ENCODE measurements around the gene ALDH9A1.

Gene ALDH9A1

GRCh38 chr1:165629848-165630628 is 68.3 kb downstream of the ALDH9A1 start:
- peak overlapping the region; percentile 74 for H3K9ac ChIP-seq (ENCODE audit: low read length)
- TF ChIP-seq CTCF (IDR thresholded peaks at IDR 0.05; ENCODE audit: low read length): no peak
- no peak for TF ChIP-seq EZH2 (IDR thresholded peaks at IDR 0.05; ENCODE audit: borderline replicate concordance, low read length)
- H3K9me2 ChIP-seq (ENCODE audit: low read depth, low read length): no peaks in the 10 kb centered on the region
- H3K79me2 ChIP-seq (ENCODE audit: insufficient read depth, low read length): no peaks in the 10 kb centered on the region
- 0 out of 2 replicates have a peak, but pooled peaks cover 4% of the 10 kb centered on the region for H3K27me3 ChIP-seq (ENCODE audit: insufficient read depth, low read length)
- H2AFZ ChIP-seq (ENCODE audit: low read length): peak overlapping the region; percentile 43; the same call in 1 of the 2 replicates
- peak overlapping the region; percentile 93 for H3K4me2 ChIP-seq (ENCODE audit: low read length)
- no peaks in the 10 kb centered on the region for H3K36me3 ChIP-seq (ENCODE audit: insufficient read depth, low read length)
- no peaks in the 10 kb centered on the region for H3F3A ChIP-seq (ENCODE audit: insufficient read depth, low read length)
- H3K27ac ChIP-seq (ENCODE audit: low read depth, low read length, poor library complexity, severe bottlenecking): no peak overlapping the region
- no peaks in the 10 kb centered on the region for H3K9me3 ChIP-seq (ENCODE audit: low read length)
- peak overlapping the region; percentile 71 for H3K4me3 ChIP-seq (ENCODE audit: low read depth, low read length, poor library complexity, severe bottlenecking)
- H3K4me1 ChIP-seq (ENCODE audit: insufficient read depth, low read length, severe bottlenecking): peaks cover 18% of the 10 kb centered on the region
- H4K20me1 ChIP-seq (ENCODE audit: insufficient read depth, low read length): no peaks in the 10 kb centered on the region

GRCh38 chr1:165629151-165629550 is 69.2 kb downstream of the ALDH9A1 start:
- no peaks in the 10 kb centered on the region for H3K79me2 ChIP-seq (ENCODE audit: insufficient read depth, low read length)
- no peak overlapping the region for H3K4me2 ChIP-seq (ENCODE audit: low read length)
- H3K27ac ChIP-seq (ENCODE audit: low read depth, low read length, poor library complexity, severe bottlenecking): no peak overlapping the region

GRCh38 chr1:165628147-165628822 is 70.1 kb downstream of the ALDH9A1 start:
- Histone ChIP-seq H3K9ac (ENCODE audit: low read length) (no peak overlapping the region), H3K27me3 (ENCODE audit: insufficient read depth, low read length) (peaks cover 4% of the 10 kb centered on the region; the same call in 1 of the 2 replicates), H4K20me1 (ENCODE audit: insufficient read depth, low read length) (no peaks in the 10 kb centered on the region), H3K4me3 (ENCODE audit: low read depth, low read length, poor library complexity, severe bottlenecking) (no peak overlapping the region), H3F3A (ENCODE audit: insufficient read depth, low read length) (no peaks in the 10 kb centered on the region), H2AFZ (ENCODE audit: low read length) (no peak overlapping the region), H3K9me3 (ENCODE audit: low read length) (no peaks in the 10 kb centered on the region), H3K36me3 (ENCODE audit: insufficient read depth, low read length) (no peaks in the 10 kb centered on the region), H3K79me2 (ENCODE audit: insufficient read depth, low read length) (no peaks in the 10 kb centered on the region), H3K27ac (ENCODE audit: low read depth, low read length, poor library complexity, severe bottlenecking) (no peak overlapping the region), H3K4me2 (ENCODE audit: low read length) (no peak overlapping the region), H3K4me1 (ENCODE audit: insufficient read depth, low read length, severe bottlenecking) (peaks cover 18% of the 10 kb centered on the region), H3K9me2 (ENCODE audit: low read depth, low read length) (no peaks in the 10 kb centered on the region)
- TF ChIP-seq CTCF (IDR thresholded peaks at IDR 0.05; ENCODE audit: low read length) (no peak), EZH2 (IDR thresholded peaks at IDR 0.05; ENCODE audit: borderline replicate concordance, low read length) (no peak)

More at GRCh38 chr1:165629151-165629550, 69.2 kb downstream of the ALDH9A1 start:
- no peak overlapping the region for H3K9ac ChIP-seq (ENCODE audit: low read length)
- H3K27me3 ChIP-seq (ENCODE audit: insufficient read depth, low read length): peaks cover 4% of the 10 kb centered on the region; the same call in 1 of the 2 replicates
- no peak overlapping the region for H3K4me3 ChIP-seq (ENCODE audit: low read depth, low read length, poor library complexity, severe bottlenecking)
- H3K9me3 ChIP-seq (ENCODE audit: low read length): no peaks in the 10 kb centered on the region
- no peak overlapping the region for H2AFZ ChIP-seq (ENCODE audit: low read length)
- H3K9me2 ChIP-seq (ENCODE audit: low read depth, low read length): no peaks in the 10 kb centered on the region
- no peaks in the 10 kb centered on the region for H3K36me3 ChIP-seq (ENCODE audit: insufficient read depth, low read length)
- no peaks in the 10 kb centered on the region for H4K20me1 ChIP-seq (ENCODE audit: insufficient read depth, low read length)
- H3K4me1 ChIP-seq (ENCODE audit: insufficient read depth, low read length, severe bottlenecking): peaks cover 18% of the 10 kb centered on the region
- no peak for TF ChIP-seq EZH2 (IDR thresholded peaks at IDR 0.05; ENCODE audit: borderline replicate concordance, low read length)
- no peak for TF ChIP-seq CTCF (IDR thresholded peaks at IDR 0.05; ENCODE audit: low read length)
- no peaks in the 10 kb centered on the region for H3F3A ChIP-seq (ENCODE audit: insufficient read depth, low read length)

Measured in OCI-LY1 (cell line).